ENCODE data around the gene PSTPIP1. TPM values are rescaled to one million over a fixed set of nuclear protein-coding genes. Genes with fewer than 3 reads are reported as not detected.

PSTPIP1 gene
- polyA plus RNA-seq, 1 donor (not counting 4 experiments of a cell fraction or from before 2014, with no cell fraction given), result 9.6 TPM

DNA sequence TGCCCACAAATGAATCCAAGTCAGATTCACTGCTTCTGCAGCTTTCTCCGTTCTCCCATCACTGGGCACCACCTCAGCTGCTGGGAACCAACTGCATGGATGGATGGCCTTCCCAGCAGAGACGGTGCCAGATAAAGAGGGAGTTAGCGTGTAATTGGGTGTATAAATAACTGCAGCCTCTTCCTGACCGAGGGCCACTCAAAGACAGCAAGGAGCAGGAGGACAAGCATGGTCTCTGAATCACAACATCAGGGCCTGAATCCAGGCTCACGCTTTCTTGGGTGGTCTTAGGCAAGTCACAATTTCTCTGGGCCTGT is 44.2 kb downstream of the PSTPIP1 start:
- H3K27me3 ChIP-seq (ENCODE audit: control insufficient read depth, extremely low read depth, insufficient read depth, low read length), result no peaks in the 10 kb centered on the region
- TF ChIP-seq EZH2 (IDR thresholded peaks at IDR 0.05; ENCODE audit: low read length), result no peak
- TF ChIP-seq, protein P1, sequence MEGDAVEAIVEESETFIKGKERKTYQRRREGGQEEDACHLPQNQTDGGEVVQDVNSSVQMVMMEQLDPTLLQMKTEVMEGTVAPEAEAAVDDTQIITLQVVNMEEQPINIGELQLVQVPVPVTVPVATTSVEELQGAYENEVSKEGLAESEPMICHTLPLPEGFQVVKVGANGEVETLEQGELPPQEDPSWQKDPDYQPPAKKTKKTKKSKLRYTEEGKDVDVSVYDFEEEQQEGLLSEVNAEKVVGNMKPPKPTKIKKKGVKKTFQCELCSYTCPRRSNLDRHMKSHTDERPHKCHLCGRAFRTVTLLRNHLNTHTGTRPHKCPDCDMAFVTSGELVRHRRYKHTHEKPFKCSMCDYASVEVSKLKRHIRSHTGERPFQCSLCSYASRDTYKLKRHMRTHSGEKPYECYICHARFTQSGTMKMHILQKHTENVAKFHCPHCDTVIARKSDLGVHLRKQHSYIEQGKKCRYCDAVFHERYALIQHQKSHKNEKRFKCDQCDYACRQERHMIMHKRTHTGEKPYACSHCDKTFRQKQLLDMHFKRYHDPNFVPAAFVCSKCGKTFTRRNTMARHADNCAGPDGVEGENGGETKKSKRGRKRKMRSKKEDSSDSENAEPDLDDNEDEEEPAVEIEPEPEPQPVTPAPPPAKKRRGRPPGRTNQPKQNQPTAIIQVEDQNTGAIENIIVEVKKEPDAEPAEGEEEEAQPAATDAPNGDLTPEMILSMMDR (optimal IDR thresholded peaks at IDR 0.05 in 1 of 3, IDR thresholded peaks at IDR 0.05 in 1 of 3, conservative IDR thresholded peaks at IDR 0.05 in 1 of 3; ENCODE audit: extremely low read depth in 1 of 3, insufficient read depth in 2 of 3, low read length in 3 of 3), result no peak
- peaks cover under 1% of the 10 kb centered on the region for H3K9me1 ChIP-seq (ENCODE audit: control insufficient read depth, extremely low read depth, insufficient read depth, low read length)
- no peaks in the 10 kb centered on the region for H3K79me2 ChIP-seq (ENCODE audit: control insufficient read depth, insufficient read depth, low read length)
- no peak for FAIRE-seq
- no peaks in the 10 kb centered on the region for H4K20me1 ChIP-seq (ENCODE audit: control insufficient read depth, extremely low read depth, insufficient read depth, low read length)
- DNase-seq (ENCODE audit: low read depth, low spot score), result no peak
- no peak overlapping the region for H3K9ac ChIP-seq (ENCODE audit: control insufficient read depth, extremely low read depth, insufficient read depth, low read length)
- H2AFZ ChIP-seq (ENCODE audit: control insufficient read depth, low read length), result no peak overlapping the region
- H3K36me3 ChIP-seq (ENCODE audit: control insufficient read depth in 2 of 2, extremely low read depth in 1 of 2, insufficient read depth in 2 of 2, low read length in 2 of 2), result peaks cover 5 to 10% of the 10 kb centered on the region in 2 experiments
- H3K4me2 ChIP-seq (ENCODE audit: control insufficient read depth, extremely low read depth, insufficient read depth, low read depth, low read length), result no peak overlapping the region
- H3K4me3 ChIP-seq (ENCODE audit: control insufficient read depth in 2 of 3, extremely low read depth in 1 of 3, insufficient read depth in 2 of 3, low read depth in 1 of 3, low read length in 3 of 3), result no peak overlapping the region
- no peaks in the 10 kb centered on the region for H3K9me3 ChIP-seq (ENCODE audit: control insufficient read depth, low read depth, low read length)
- H3K4me1 ChIP-seq (ENCODE audit: control insufficient read depth, extremely low read depth, insufficient read depth, low read length), result peaks cover 4% of the 10 kb centered on the region
- dilution Hi-C loops (cut with MboI; ENCODE audit: extremely low pct_ligation_motif_present, low sequenced_read_pairs), result no loop called here
- no peak overlapping the region for H3K27ac ChIP-seq (ENCODE audit: control insufficient read depth, insufficient read depth, low read length)

DNA sequence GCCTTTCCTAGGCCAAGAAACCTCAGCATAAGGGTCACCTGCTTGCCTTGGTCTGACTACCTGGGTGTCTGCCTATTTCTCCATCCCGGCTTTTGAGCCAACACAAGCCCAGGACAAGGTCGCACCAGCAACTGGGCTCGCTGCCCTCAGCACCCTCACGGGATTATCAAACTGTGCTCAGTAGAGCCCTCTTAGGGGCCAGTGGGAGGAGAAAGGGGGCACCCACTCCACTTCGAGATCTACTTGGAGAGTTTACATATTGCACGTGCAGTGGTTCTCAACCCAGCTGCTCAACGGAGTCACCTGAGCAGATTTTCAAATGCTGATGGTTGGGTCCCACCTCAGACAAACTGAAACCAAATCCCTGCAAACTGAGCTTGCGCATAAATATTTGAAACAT is 44.9 kb downstream of the PSTPIP1 start:
- Histone ChIP-seq H3K27ac (ENCODE audit: control insufficient read depth, insufficient read depth, low read length) (no peak overlapping the region), H3K9me1 (ENCODE audit: control insufficient read depth, extremely low read depth, insufficient read depth, low read length) (peaks cover 2% of the 10 kb centered on the region), H3K4me2 (ENCODE audit: control insufficient read depth, extremely low read depth, insufficient read depth, low read depth, low read length) (no peak overlapping the region), H3K4me1 (ENCODE audit: control insufficient read depth, extremely low read depth, insufficient read depth, low read length) (peaks cover 4% of the 10 kb centered on the region), H4K20me1 (ENCODE audit: control insufficient read depth, extremely low read depth, insufficient read depth, low read length) (no peaks in the 10 kb centered on the region), H3K9me3 (ENCODE audit: control insufficient read depth, low read depth, low read length) (no peaks in the 10 kb centered on the region), H3K79me2 (ENCODE audit: control insufficient read depth, insufficient read depth, low read length) (no peaks in the 10 kb centered on the region), H3K9ac (ENCODE audit: control insufficient read depth, extremely low read depth, insufficient read depth, low read length) (no peak overlapping the region), H3K4me3 (ENCODE audit: control insufficient read depth in 2 of 3, extremely low read depth in 1 of 3, insufficient read depth in 2 of 3, low read depth in 1 of 3, low read length in 3 of 3) (no peak overlapping the region), H3K36me3 (ENCODE audit: control insufficient read depth in 2 of 2, extremely low read depth in 1 of 2, insufficient read depth in 2 of 2, low read length in 2 of 2) (peaks cover 5 to 10% of the 10 kb centered on the region in 2 experiments), H2AFZ (ENCODE audit: control insufficient read depth, low read length) (no peak overlapping the region), H3K27me3 (ENCODE audit: control insufficient read depth, extremely low read depth, insufficient read depth, low read length) (no peaks in the 10 kb centered on the region)
- TF ChIP-seq, protein P1 (optimal IDR thresholded peaks at IDR 0.05 in 1 of 3, IDR thresholded peaks at IDR 0.05 in 1 of 3, conservative IDR thresholded peaks at IDR 0.05 in 1 of 3; ENCODE audit: extremely low read depth in 1 of 3, insufficient read depth in 2 of 3, low read length in 3 of 3), result no peak
- no peak for TF ChIP-seq EZH2 (IDR thresholded peaks at IDR 0.05; ENCODE audit: low read length)
- dilution Hi-C loops (cut with MboI; ENCODE audit: extremely low pct_ligation_motif_present, low sequenced_read_pairs), result no loop called here
- DNase-seq (ENCODE audit: low read depth, low spot score), result no peak
- no peak for FAIRE-seq
